Measurements from ENCODE around the gene HLA-DPA1. TPM values are rescaled to one million over a fixed set of nuclear protein-coding genes. Genes with fewer than 3 reads are reported as not detected.

HLA-DPA1 gene
- total and polyA plus RNA-seq, 10 of the 15 experiments (the other 5 are each of a cell fraction or from before 2014, with no cell fraction given), result 508 to 1,640 (median 829) TPM

DNA sequence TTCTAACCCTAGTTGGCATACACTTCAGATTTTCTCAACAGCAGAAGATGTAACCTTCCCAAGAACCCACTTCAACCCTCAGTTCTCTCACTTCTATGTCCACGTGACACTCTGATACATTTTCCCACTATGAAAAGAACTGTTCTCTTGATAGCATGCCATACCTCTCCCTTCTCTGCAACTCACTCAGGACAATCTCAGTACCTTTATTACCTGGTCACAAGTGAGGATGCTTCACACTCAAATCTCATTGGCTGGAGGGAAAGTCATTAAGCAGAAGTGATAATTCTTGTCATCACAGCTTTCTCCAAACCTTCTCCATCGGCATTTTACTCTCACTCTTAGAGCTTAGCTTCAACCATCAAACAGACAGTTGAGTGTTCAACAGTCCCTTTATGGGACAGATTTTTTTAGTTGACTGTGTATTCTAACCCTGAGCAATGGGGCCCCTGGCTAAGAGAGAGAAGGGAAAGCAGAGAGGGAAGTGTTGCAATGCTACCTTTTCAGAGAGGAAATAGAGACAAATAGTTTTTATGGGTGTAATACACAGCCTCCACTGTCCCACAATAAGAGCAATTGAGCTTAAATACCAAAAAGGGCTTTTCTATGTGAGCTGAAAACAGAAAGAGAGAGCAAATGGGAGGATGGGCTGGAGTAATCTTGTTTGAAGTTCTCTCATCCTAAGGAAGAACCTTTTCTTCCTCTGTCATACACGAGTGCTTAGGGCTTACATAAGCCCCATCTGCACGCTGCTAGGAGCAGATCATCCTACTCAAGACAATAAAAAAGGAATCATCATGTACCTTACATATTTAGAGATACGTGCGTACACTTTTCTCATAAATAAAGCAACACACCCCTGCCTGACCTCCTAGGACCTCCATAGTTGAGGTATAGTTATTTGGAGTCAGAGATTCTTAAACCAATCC is 16.0 kb downstream of the HLA-DPA1 start (continued):
- TF ChIP-seq, protein P1, sequence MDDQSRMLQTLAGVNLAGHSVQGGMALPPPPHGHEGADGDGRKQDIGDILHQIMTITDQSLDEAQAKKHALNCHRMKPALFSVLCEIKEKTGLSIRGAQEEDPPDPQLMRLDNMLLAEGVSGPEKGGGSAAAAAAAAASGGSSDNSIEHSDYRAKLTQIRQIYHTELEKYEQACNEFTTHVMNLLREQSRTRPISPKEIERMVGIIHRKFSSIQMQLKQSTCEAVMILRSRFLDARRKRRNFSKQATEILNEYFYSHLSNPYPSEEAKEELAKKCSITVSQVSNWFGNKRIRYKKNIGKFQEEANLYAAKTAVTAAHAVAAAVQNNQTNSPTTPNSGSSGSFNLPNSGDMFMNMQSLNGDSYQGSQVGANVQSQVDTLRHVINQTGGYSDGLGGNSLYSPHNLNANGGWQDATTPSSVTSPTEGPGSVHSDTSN (IDR thresholded peaks at IDR 0.05; ENCODE audit: insufficient replicate concordance, low read depth, low read length), result no peak
- peak; percentile 80 for TF ChIP-seq CREM (IDR thresholded peaks at IDR 0.05; ENCODE audit: low read depth)
- TF ChIP-seq, protein P2, sequence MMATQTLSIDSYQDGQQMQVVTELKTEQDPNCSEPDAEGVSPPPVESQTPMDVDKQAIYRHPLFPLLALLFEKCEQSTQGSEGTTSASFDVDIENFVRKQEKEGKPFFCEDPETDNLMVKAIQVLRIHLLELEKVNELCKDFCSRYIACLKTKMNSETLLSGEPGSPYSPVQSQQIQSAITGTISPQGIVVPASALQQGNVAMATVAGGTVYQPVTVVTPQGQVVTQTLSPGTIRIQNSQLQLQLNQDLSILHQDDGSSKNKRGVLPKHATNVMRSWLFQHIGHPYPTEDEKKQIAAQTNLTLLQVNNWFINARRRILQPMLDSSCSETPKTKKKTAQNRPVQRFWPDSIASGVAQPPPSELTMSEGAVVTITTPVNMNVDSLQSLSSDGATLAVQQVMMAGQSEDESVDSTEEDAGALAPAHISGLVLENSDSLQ (IDR thresholded peaks at IDR 0.05), result no peak
- TF ChIP-seq KDM1A (IDR thresholded peaks at IDR 0.05; ENCODE audit: borderline replicate concordance), result no peak
- TF ChIP-seq, protein P3, sequence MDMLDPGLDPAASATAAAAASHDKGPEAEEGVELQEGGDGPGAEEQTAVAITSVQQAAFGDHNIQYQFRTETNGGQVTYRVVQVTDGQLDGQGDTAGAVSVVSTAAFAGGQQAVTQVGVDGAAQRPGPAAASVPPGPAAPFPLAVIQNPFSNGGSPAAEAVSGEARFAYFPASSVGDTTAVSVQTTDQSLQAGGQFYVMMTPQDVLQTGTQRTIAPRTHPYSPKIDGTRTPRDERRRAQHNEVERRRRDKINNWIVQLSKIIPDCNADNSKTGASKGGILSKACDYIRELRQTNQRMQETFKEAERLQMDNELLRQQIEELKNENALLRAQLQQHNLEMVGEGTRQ (IDR thresholded peaks at IDR 0.05; ENCODE audit: borderline replicate concordance, low read depth, low read length), result no peak; the same call in 1 of the 2 replicates
- TF ChIP-seq, protein P4, sequence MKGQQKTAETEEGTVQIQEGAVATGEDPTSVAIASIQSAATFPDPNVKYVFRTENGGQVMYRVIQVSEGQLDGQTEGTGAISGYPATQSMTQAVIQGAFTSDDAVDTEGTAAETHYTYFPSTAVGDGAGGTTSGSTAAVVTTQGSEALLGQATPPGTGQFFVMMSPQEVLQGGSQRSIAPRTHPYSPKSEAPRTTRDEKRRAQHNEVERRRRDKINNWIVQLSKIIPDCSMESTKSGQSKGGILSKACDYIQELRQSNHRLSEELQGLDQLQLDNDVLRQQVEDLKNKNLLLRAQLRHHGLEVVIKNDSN (IDR thresholded peaks at IDR 0.05; ENCODE audit: borderline replicate concordance, extremely low read length, insufficient read depth, low read depth, low read length), result no peak
- no peak for TF ChIP-seq GATAD2B (conservative IDR thresholded peaks at IDR 0.05; ENCODE audit: low read depth)
- peak; percentile 65; the same call in 1 of the 2 replicates for TF ChIP-seq MTA3 (IDR thresholded peaks at IDR 0.05; ENCODE audit: borderline replicate concordance, low read length)
- TF ChIP-seq, protein P5, sequence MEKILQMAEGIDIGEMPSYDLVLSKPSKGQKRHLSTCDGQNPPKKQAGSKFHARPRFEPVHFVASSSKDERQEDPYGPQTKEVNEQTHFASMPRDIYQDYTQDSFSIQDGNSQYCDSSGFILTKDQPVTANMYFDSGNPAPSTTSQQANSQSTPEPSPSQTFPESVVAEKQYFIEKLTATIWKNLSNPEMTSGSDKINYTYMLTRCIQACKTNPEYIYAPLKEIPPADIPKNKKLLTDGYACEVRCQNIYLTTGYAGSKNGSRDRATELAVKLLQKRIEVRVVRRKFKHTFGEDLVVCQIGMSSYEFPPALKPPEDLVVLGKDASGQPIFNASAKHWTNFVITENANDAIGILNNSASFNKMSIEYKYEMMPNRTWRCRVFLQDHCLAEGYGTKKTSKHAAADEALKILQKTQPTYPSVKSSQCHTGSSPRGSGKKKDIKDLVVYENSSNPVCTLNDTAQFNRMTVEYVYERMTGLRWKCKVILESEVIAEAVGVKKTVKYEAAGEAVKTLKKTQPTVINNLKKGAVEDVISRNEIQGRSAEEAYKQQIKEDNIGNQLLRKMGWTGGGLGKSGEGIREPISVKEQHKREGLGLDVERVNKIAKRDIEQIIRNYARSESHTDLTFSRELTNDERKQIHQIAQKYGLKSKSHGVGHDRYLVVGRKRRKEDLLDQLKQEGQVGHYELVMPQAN (conservative IDR thresholded peaks at IDR 0.05), result no peak
- TF ChIP-seq BRCA1 (IDR thresholded peaks at IDR 0.05; ENCODE audit: low read depth, low read length), result no peak
- peak; percentile 47; the same call in 1 of the 2 replicates for TF ChIP-seq SPI1 (IDR thresholded peaks at IDR 0.05; ENCODE audit: borderline replicate concordance, insufficient read depth, low read depth, low read length)
- TF ChIP-seq TCF7 (IDR thresholded peaks at IDR 0.05; ENCODE audit: borderline replicate concordance), result no peak
- TF ChIP-seq, protein P6, sequence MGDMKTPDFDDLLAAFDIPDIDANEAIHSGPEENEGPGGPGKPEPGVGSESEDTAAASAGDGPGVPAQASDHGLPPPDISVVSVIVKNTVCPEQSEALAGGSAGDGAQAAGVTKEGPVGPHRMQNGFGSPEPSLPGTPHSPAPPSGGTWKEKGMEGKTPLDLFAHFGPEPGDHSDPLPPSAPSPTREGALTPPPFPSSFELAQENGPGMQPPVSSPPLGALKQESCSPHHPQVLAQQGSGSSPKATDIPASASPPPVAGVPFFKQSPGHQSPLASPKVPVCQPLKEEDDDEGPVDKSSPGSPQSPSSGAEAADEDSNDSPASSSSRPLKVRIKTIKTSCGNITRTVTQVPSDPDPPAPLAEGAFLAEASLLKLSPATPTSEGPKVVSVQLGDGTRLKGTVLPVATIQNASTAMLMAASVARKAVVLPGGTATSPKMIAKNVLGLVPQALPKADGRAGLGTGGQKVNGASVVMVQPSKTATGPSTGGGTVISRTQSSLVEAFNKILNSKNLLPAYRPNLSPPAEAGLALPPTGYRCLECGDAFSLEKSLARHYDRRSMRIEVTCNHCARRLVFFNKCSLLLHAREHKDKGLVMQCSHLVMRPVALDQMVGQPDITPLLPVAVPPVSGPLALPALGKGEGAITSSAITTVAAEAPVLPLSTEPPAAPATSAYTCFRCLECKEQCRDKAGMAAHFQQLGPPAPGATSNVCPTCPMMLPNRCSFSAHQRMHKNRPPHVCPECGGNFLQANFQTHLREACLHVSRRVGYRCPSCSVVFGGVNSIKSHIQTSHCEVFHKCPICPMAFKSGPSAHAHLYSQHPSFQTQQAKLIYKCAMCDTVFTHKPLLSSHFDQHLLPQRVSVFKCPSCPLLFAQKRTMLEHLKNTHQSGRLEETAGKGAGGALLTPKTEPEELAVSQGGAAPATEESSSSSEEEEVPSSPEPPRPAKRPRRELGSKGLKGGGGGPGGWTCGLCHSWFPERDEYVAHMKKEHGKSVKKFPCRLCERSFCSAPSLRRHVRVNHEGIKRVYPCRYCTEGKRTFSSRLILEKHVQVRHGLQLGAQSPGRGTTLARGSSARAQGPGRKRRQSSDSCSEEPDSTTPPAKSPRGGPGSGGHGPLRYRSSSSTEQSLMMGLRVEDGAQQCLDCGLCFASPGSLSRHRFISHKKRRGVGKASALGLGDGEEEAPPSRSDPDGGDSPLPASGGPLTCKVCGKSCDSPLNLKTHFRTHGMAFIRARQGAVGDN (IDR thresholded peaks at IDR 0.05), result no peak
- no peak for TF ChIP-seq FOXK2 (IDR thresholded peaks at IDR 0.05)
- TF ChIP-seq TAF1 (IDR thresholded peaks at IDR 0.05; ENCODE audit: borderline replicate concordance, low read depth, low read length), result peak; percentile 35; the same call in 1 of the 2 replicates
- TF ChIP-seq SREBF2 (IDR thresholded peaks at IDR 0.05; ENCODE audit: low read length), result no peak

All from GM12878 (cell line).